HG03469 (cell line): Measurements from ENCODE around the gene ZBED6.
A peak's percentile ranks its signal among the peaks of the same experiment; 100 is the strongest.
"Not testable (repeated sequence)": the region's sequence is repeated elsewhere in the genome, so short reads cannot be mapped to it uniquely, and the experiment has no call there.

Experiments used
- ATAC-seq: cut with Tn5 transposase; IDR thresholded peaks from one replicate; pipeline ENCODE4 v1.9.1; 2021; ENCODE audit warnings: mild to moderate bottlenecking, moderate library complexity, moderate number of reproducible peaks; ENCODE audit not compliant: unreplicated experiment

The ZBED6 gene, protein sequence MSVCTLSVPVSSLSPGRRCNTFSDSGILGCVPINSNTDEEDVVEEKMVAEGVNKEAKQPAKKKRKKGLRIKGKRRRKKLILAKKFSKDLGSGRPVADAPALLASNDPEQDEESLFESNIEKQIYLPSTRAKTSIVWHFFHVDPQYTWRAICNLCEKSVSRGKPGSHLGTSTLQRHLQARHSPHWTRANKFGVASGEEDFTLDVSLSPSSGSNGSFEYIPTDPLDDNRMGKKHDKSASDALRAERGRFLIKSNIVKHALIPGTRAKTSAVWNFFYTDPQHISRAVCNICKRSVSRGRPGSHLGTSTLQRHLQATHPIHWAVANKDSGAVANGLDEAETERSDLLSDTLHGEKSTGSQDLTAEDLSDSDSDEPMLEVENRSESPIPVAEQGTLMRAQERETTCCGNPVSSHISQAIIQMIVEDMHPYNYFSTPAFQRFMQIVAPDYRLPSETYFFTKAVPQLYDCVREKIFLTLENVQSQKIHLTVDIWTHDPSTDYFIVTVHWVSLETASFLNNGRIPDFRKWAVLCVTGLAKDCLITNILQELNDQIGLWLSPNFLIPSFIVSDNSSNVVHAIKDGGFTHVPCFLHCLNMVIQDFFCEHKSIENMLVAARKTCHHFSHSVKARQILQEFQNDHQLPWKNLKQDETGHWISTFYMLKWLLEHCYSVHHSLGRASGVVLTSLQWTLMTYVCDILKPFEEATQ (N-terminal part only)

DNA sequence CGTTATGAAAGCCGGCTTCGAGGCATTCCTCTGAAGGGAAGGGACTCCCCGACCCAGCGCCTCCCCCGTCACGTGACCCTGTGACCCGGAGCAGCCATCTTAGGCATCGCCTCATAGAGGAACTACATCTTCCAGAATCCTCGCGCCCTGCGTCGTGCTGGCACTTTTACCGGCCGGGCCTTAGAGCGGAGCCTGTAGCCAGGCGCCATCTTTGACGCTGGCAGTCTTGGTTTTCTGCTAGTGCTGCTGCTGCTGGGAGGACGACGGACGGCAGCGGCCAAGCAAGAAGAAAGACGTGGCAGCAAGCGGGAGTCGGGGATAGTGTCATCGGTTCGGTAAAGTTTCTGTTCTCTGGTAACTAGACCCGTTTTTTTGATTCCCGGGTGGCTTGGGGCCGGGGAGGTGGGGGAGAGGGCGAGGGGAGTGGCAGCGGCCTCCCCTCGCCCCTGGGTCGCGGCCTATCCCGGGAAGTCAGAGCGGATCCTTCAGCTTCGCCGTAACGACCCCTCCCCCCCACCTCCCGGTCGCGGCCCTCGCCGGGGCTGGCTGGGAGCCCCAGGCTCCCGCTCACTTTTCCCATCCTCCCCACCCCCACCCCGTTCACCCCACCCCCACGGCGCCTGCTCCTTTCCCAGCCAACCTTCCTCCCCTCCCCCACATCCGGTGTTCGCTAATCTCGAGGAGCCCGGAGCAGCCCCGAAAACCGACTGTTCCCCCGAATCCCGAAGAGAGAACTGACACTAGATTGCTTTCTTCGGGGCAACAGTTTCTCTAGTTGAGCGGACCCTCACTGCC is at the start of gene ZBED6, which contains the start of gene ZC3H11A:
Gene ZBED6, plus strand, starts transcription at position 183 of the 795 bp plus-strand sequence. CDS start 1,900 bp downstream, outside the sequence.
Gene ZC3H11A, plus strand, starts transcription at position 183 of the 795 bp plus-strand sequence. CDS start 21,448 bp downstream, outside the sequence.
- ATAC-seq, result peak; percentile 88

DNA sequence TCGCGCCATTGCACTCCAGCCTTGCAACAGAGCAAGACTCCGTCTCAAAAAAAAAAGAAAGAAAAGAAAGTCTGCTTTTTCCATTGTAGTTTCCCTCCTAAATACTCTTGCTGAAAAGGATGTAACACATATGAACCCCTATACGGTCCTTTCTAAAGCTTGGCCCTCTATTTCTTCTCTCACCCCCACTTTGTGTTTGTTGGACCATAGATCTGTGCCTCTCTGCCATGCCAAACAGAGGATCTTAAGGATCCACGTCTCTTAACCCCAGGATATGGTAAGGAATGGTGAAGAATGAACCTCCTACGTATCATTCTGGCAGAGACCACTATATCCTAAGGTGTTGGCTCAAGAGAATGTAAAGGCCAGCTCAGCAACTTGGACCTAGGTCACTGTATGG is 49.1 kb upstream of the ZBED6 start:
- no peak for ATAC-seq

DNA sequence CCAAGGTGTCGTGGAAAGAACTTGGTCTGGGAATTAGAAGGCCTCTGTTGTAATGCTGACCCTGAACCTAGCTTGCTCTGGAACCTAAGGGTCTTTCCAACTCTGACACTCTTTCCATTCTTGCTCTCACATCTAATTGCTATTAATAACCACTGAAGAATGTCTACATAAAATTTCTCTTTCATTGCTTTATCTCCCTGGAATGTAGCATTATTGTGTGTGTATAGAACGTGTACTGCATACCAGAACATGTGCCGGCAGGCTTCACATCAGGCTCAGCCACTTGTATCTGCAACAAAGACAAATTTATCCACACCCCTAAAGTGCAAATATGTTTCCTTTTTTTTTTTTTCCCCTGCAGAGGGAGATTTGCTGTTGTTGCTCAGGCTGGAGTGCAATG is 44.4 kb upstream of the ZBED6 start:
- ATAC-seq, result no peak

DNA sequence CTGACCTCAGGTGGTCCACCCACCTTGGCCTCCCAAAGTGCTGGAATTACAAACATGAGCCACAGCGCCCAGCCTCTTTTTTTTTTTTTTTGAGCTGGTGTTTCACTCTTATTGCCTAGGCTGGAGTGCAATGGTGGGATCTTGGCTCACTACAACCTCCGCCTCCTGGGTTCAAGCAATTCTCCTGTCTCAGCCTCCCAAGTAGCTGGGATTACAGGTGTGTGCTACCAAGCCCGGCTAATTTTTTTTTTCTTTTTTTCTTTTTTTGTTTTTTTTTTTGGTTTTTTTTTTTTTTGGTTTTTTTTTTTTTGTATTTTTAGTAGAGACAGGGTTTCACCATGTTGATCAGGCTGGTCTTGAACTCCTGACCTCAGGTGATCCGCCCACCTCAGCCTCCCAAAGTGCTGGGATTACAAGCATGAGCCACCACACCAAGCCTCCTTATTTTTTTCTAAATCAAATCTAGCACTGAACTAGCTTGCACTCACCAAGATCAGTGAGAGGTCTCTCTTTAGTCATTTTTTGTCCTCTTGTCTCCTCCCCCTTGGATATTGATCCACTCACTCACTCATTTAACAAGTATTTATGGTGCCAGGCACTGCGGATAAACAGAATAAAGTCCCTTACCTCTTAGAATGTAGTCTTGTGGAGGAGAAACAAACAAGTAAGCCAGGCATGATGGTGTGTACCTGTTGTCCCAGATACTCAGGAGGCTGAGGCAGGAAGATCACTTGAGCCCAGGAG is 43.6 kb upstream of the ZBED6 start:
- ATAC-seq, result not testable (repeated sequence)

DNA sequence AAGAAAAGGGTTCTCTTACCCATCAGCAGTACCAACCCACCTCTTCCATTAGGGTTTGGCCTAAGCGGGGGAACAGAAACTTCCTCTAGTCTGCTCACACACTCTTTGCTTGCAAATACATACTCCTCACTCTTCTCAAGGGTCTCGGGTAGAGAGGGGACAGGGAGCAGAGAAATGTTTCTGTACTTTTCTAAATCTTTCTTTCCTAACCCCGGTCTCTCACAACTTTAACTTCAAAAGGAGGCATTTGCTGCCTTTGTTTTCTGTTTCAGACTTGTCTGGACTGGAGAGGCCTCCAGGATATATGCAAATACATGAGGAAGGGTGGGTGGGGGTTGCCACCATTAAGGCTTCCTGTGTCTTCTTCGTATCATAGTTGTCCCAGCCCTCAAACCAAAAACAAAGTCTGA is 41.0 kb upstream of the ZBED6 start:
- no peak for ATAC-seq

DNA sequence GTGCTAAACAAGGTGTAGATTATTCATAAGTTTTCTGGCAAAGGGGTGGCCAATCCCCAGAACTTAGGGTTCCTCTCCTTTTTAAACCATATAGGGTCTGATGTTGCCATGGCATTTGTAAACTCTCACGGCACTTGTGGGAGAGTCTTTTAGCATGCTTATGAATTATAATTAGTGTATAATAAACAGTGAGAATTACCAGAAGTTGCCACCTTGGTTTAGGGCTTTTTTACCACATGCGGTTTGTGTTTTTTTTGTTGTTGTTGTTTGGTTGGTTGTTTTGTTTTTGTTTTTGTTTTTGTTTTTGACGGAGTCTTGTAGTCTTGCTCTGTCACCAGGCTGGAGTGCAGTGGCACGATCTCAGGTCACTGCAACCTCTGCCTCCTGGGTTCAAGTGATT is 39.4 kb upstream of the ZBED6 start:
- ATAC-seq, result no peak

DNA sequence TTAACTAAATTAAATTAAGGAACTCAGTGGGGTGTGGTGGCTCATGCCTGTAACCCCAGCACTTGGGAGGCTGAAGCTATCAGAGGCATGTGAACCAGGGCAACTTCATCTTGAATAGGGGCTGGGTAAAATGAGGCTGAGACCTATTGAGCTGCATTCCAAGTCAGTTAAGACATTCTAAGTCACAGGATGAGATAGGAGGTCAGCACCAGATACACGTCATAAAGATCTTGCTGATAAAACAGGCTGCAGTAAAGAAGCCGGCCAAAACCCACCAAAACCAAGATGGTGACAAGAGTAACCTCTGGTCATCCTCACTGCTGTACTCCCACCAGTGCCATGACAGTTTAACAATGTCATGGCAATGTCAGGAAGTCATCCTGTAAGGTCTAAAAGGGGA is 36.7 kb upstream of the ZBED6 start:
- ATAC-seq, result not testable (repeated sequence)

DNA sequence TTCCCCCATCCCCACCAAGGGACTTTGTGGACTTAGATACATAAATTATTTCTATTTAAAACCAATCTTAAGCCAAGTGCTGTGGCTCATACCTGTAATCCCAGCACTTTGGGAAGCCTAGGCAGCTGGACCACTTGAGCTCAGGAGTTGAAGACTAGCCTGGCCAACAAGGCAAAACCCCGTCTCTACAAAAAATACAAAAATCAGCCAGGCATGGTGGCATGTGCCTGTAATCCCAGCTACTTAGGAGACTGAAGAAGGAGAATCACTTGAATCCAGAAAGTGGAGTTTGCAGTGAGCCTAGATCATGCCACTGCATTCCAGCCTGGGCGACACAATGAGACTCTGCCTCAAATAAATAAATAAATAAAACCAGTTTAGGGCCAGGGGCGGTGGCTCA is 34.9 kb upstream of the ZBED6 start:
- no peak for ATAC-seq

DNA sequence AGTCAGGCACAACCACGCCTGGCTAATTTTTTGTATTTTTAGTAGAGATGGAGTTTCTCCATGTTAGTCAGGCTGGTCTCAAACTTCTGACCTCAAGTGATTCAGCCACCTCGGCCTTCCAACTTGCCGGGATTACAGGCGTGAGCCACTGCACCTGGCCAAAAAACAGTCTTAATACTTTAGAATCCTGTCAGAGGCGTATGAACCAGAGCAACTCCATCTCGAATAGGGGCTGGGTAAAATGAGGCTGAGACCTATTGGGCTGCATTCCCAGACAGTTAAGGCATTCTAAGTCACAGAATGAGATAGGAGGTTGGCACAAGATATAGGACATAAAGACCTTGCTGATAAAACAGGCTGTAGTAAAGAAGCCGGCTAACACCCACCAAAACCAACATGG is 33.5 kb upstream of the ZBED6 start:
- ATAC-seq, result not testable (repeated sequence)

DNA sequence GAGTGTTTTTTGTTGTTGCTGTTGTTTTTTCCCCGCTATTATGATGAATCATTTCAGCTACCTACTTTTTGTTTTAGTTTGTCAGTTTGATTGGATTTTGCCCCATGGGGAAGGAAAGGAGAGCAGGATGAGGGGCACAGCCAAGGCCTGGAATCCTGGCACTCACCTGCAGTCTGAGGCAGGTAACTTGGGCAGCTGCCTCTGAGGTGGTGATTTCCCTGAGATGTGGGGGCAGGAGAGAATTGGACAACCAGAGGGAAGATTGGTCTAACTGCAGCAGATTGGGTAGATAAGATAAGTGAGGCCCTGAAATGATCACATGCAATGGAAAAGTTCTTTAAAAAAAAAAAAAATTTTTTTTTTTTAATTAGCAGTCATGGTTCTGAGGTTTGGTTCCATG is 31.9 kb upstream of the ZBED6 start:
- ATAC-seq, result no peak

DNA sequence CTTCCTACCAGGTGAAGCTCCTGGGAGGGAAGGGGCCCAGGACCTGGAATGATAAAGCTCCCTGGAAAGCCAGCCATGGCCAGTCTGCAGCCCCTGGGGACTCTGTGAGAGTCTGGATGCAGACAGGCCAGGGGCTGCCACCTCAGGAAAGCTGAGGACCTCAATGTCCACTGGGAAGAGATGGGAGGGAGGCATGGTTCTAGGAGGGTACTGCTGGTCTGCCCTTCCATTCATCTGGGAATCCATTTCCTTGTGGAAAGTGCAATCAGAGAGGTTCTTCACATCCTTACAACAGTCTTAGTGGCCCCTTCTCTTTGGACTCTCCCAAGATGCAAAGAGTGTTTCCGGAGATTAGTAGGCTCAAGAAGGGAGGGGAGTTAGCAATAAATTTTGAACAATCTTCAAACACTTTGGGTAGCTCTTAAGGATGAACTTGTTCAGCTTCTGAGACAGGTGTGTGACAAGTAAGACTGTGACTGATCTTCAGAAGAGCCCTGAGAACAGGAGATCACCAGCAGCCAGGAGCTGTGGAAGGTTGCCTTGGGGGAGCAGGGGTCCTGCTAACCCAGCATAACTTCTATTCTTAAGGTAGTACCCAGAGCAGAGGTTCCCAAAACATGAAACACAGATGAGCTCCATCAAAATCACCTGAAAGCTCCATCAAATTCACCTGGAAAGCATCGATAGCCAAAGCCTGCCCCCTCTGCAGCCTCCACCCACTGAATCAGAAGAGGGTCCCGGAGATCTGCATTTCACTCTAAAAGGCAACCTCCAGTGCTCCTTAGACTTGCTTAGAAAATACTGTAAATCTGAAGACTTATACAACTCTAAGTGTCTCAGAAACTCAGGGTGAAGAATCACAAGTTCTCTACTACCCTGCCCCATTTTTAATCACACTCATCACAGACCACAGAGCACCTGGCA is 31.1 kb upstream of the ZBED6 start:
- no peak for ATAC-seq

DNA sequence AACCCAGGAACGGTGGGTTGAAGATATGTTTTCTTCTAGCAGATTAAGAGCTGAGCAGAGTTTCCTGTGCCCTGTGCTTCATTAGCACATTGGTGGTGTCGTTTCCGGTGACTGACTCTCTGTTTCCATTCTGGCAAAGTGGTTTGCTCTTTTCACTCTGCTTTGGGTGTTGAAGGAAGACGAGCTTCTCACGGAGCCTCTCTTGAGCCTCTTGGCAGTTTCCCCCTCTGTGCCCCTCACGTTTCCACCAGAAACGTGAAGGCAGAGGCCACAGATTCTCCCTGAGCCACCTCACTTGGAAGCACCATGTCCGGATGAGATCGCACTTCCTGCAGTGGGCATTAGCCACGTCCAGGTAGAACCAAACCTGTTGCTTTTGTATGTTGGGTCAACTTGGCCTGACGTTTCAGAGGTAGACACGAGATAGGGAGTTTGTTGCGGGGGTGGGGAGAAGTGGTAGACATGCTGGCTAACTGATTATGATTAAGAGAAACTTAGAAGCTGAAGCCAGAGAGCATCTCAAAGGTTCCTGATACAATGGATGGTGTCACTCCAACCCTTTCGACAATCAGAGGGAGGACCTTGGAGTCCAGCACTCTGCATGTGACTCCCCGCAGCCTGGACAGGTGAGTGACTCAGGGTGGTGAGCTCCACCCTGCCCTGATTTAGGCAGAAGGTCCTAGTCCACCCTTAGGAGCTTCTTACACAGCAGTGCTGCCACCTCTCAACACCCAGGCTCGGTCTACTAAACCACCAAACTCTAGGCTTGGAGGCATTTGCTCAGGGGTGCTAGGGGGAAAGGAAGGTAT is 30.2 kb upstream of the ZBED6 start, which contains the start of gene LAX1:
Gene LAX1, plus strand, starts transcription at position 155 of the 809 bp plus-strand sequence. Its CDS starts 383 bp downstream, at position 538.
- peak; percentile 80 for ATAC-seq

DNA sequence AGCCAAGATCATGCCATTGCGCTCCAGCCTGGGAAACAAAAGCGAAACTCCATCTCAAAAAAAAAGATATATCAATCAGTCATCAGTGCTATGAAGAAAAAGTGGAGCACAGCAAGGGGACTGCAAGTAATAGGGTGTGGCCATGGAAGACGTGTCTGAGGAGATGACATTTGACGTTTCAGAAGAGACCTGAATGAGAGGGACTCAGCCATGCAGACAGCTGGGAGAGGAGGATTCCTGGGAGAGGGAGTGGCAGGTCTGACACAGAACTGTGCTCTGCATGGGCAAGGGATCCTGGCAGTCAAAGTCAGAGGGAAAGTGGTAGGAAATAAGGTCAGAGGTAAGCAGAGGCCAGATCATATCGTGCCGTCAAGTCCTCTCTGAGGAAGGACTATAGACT is 27.2 kb upstream of the ZBED6 start:
- no peak for ATAC-seq

DNA sequence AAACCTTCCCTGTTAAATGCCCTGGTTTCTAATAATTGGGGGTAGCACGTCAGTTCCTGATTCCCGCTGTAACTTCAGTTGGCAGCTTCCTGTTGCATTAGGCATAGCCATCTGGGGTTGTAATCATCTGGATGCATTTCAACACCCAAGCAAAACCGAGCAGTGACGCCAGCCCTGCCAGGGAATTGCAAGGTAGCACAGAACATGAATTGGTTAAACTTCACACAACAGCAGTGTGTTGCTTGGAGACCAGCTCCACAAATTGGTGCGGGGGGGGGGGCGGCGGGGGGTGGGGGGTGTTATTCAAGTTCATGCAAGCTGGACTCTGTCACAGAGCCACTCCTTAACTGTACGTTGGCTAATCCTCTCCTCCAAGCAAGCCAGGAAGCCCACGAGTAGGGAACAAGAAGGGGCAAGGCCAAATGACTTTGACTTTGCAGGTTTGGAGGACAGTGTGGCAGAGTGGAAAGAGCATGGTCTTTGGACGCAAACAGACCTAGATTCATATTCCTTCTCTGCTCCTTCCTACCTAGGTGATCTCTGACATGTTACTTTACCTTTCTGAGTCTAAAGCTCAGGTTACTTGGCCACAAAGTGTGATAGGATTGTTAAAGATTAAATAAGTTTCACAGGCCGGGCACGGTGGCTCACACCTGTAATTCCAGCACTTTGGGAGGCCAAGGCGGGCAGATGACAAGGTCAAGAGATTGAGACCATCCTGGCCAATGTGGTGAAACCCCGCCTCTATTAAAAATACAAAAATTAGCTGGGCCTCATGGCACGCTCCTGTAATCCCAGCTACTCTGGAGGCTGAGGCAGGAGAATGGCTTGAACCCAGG is 25.7 kb upstream of the ZBED6 start:
- ATAC-seq, result no peak

DNA sequence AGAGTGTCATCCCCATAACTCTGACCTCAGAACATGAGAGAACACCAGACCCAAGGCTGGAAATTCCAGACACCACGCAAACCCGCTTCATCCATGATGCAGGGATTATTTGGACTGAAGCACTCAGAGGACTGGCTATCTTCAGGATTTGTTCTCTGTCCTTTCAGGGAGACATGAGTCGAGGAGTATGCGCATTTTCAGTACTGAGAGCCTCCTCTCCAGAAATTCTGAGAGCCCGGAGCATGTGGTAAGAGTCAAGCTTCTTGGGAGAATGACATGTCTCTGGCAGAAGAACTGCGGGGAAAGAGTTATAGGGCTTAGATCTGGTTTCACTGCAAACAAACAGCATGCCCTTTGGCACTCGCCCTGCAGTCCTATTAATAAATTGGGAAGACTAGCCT is 23.5 kb upstream of the ZBED6 start:
- ATAC-seq, result no peak

DNA sequence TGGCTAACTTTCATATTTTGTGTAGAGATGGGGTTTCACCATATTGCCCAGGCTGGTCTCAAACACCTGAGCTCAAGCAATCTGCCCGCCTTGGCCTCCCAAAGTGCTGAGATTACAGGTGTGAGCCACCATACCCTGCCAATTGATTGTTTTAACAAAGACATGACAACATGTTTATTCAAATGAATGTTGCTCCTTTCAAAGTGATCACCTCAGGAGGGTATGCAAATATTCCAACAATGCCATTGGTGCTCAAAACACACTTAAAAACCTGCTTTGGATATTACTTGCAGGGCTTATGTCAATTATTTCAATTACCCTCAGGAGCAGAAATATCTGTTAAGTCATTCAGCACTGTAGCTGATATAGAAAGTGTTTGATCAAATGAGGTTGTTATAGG is 22.6 kb upstream of the ZBED6 start:
- no peak for ATAC-seq

DNA sequence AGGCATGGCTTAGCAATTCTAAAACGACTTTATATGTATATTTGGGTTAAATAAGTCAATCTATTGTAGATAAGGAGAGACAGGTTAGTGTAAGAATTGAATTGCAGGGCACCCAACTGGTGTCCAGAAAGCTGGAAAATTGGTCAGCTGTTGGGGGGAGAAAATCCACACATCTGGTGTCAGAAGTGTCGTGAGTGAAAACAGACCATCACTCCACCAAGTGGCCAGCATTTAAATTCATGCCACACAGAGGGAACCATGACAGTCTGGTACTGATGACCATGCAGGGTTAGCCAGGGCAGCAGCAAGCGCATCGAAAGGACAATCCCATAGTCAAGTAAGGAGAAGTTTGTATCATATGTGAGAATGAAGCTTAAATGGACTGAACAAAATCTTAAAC is 18.8 kb upstream of the ZBED6 start:
- no peak for ATAC-seq

DNA sequence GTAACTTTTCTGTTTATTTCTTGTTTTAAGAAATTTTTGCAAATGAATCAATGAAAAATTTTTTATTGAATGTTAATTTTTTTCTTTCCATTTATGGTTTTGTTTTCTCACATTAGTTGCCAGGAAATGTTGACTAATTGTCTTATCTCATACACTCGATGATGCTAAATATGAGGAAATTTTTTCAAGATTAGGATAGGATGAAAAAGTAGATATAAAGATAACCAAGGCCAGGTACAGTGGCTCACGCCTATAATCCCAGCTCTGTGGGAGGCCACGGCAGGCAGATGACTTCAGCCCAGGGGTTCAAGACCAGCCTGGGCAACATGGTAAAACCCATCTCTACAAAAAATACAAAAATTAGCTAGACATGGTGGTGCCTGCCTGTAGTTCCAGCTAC is 17.8 kb upstream of the ZBED6 start:
- ATAC-seq, result no peak
